ENCODE results near the gene ARNT2. TPM values are rescaled to one million over a fixed set of nuclear protein-coding genes. Genes with fewer than 3 reads are reported as not detected.

ARNT2 gene
- total and polyA plus RNA-seq, 4 experiments from 2014 or later, result not detected

DNA sequence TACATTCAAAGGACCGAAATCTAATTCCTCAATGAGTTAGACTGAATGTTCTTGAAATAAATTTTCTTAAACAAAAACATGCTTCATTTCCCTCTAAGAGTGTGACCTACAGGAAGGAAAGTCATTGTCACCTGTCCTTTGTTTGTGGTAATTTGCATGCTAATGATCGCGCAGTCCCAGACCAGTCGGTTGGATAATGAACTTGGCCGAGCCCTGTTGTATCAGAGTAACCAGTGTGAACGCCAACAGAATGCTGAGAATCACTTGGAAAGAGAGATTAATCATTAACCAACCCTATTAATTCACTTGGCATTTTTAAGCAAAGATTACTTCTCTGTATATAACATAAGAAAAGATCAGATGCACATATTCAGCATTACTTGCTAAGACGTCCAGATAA lies 8.1 kb upstream of the ARNT2 start:
- CTCF ChIA-PET (ENCODE audit: partially characterized antibody), result no interaction called here

DNA sequence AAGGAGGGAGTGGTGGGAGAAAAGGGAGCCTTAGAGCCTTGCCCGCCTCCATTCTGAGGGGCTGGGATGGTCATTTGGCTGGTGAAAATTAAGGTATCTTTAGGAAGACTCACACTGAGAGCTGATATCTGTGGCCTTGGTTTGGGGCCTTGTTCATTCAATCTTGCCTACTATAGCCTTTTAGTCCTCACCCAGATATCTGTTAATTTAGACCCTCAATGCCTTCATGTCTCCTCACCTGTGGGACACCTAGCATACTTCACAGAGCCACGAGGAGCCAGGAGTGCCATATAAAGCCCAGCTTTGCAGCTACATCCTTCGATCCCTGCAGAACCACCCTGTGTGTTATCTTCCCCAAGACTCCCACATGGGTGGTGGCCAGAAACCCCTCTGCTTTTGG lies 4.7 kb upstream of the ARNT2 start:
- no peaks in the 10 kb centered on the region for H3K36me3 Mint-ChIP-seq
- H3K27ac ChIP-seq (ENCODE audit: low read depth, low read length), result no peak overlapping the region
- H3K4me1 ChIP-seq (ENCODE audit: insufficient read depth, low read length), result no peaks in the 10 kb centered on the region
- intact Hi-C loops (cut with micrococcal nuclease), result no loop called here
- H3K27ac Mint-ChIP-seq, result no peak overlapping the region
- no peak for DNase-seq
- H3K27me3 Mint-ChIP-seq, result peaks cover 38 to 44% of the 10 kb centered on the region in 2 donors
- POLR2A ChIA-PET (ENCODE audit: partially characterized antibody), result no interaction called here
- no peak overlapping the region for H3K4me3 ChIP-seq (ENCODE audit: low read length in 2 of 2)
- H3K4me1 Mint-ChIP-seq, result no peaks in the 10 kb centered on the region
- CTCF ChIA-PET (ENCODE audit: partially characterized antibody), result interaction anchor here (0.7 kb wide), 1 partner anchor 11 kb away, joined by 3 read pairs; no protein-coding TSS in a partner anchor
- H3K36me3 ChIP-seq (ENCODE audit: insufficient read depth, low read length), result no peaks in the 10 kb centered on the region
- no peaks in the 10 kb centered on the region for H3K9me3 Mint-ChIP-seq
- H3K9me3 ChIP-seq (ENCODE audit: control insufficient read depth in 1 of 2, low read length in 2 of 2), result no peaks in the 10 kb centered on the region
- peaks cover 9% of the 10 kb centered on the region for H3K27me3 ChIP-seq (ENCODE audit: insufficient read depth, low read length)
- H3K4me3 Mint-ChIP-seq, result no peak overlapping the region

More for the DNA sequence above, 8.1 kb upstream of the ARNT2 start:
- Mint-ChIP-seq H3K27me3 (peaks cover 21 to 27% of the 10 kb centered on the region in 2 donors), H3K36me3 (no peaks in the 10 kb centered on the region), H3K4me1 (no peaks in the 10 kb centered on the region), H3K4me3 (no peak overlapping the region), H3K27ac (no peak overlapping the region), H3K9me3 (no peaks in the 10 kb centered on the region)
- H3K36me3 ChIP-seq (ENCODE audit: insufficient read depth, low read length), result no peaks in the 10 kb centered on the region
- DNase-seq, result no peak
- H3K4me3 ChIP-seq (ENCODE audit: low read length in 2 of 2), result no peak overlapping the region
- H3K27me3 ChIP-seq (ENCODE audit: insufficient read depth, low read length), result no peaks in the 10 kb centered on the region
- H3K4me1 ChIP-seq (ENCODE audit: insufficient read depth, low read length), result no peaks in the 10 kb centered on the region
- intact Hi-C loops (cut with micrococcal nuclease), result no loop called here
- no peak overlapping the region for H3K27ac ChIP-seq (ENCODE audit: low read depth, low read length)
- no peaks in the 10 kb centered on the region for H3K9me3 ChIP-seq (ENCODE audit: control insufficient read depth in 1 of 2, low read length in 2 of 2)
- POLR2A ChIA-PET (ENCODE audit: partially characterized antibody), result no interaction called here

DNA sequence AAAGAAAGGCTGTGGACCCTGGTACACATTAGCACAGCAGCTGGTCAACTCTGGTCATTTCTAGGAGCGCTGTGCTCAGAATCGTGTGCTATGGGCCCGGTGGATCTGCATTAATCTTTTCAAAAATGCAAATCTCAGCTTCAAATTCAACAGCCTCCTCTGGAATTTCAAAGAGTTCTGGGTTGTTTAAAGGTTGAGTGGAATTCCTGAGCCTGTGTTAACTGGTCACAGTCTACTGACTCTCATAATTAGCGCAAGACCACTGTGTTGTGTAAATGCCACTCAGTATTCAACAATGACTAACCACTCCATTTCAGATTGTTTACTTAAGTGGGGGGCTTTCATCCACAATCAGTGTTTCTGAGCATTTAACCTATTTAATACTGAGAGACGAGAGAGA lies 2.7 kb upstream of the ARNT2 start:
- intact Hi-C loops (cut with micrococcal nuclease), result no loop called here
- peaks cover 48 to 51% of the 10 kb centered on the region in 2 donors for H3K27me3 Mint-ChIP-seq
- CTCF ChIA-PET (ENCODE audit: partially characterized antibody), result no interaction called here
- H3K27ac ChIP-seq (ENCODE audit: low read depth, low read length), result no peak overlapping the region
- H3K9me3 Mint-ChIP-seq, result no peaks in the 10 kb centered on the region
- peaks cover 0 to 10% (median 5%) of the 10 kb centered on the region in 4 donors for H3K4me1 Mint-ChIP-seq
- H3K36me3 Mint-ChIP-seq, result no peaks in the 10 kb centered on the region
- H3K27ac Mint-ChIP-seq, result no peak overlapping the region
- no peak overlapping the region for H3K4me3 Mint-ChIP-seq
- H3K36me3 ChIP-seq (ENCODE audit: insufficient read depth, low read length), result no peaks in the 10 kb centered on the region
- POLR2A ChIA-PET (ENCODE audit: partially characterized antibody), result no interaction called here
- H3K4me1 ChIP-seq (ENCODE audit: insufficient read depth, low read length), result no peaks in the 10 kb centered on the region
- H3K27me3 ChIP-seq (ENCODE audit: insufficient read depth, low read length), result peaks cover 9% of the 10 kb centered on the region
- DNase-seq, result no peak
- no peaks in the 10 kb centered on the region for H3K9me3 ChIP-seq (ENCODE audit: control insufficient read depth in 1 of 2, low read length in 2 of 2)
- H3K4me3 ChIP-seq (ENCODE audit: low read length in 2 of 2), result no peak overlapping the region

DNA sequence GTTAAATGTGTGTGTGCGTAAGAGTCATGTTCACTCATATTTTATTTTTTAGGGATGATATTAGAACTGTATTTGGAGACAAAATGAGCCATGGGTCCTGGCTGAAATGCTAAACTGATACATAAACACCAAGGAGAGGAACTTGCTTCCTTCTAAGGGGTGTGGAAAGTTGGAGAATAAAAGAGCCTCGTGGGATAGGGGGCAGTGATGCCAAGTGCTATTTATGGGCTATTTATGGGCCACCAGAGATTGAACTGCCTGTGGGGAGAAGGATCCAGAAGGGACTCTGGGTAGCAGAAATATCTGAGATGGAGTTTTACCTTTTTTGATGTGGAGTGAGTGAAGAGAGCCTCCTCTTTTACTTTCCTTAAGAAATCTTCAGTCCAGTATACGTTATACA lies 1.8 kb upstream of the ARNT2 start:
- CTCF ChIA-PET (ENCODE audit: partially characterized antibody), result no interaction called here
- POLR2A ChIA-PET (ENCODE audit: partially characterized antibody), result no interaction called here
- peak overlapping the region in 1 of 8 donors; percentile 2 for H3K4me3 Mint-ChIP-seq

DNA sequence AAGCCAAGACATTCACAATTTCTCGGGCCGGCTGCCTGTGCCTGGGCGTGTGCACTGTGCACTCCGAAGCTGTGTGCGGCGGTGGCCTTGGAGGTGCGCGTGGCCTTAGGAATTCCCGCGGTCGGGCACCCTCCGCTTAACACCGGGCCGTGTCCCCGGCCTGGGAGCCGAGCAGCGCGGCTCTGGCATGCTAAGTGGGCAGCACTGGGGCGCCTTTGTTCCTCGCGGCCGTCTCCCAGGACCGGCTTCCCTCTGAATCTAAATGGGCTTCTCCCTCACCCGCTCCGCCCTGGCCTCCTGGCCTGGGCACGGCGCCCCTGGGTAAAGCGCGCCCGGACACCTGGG lies 498 bp upstream of the ARNT2 start:
- Histone ChIP-seq H3K36me3 (ENCODE audit: insufficient read depth, low read length) (no peaks in the 10 kb centered on the region), H3K9me3 (ENCODE audit: control insufficient read depth in 1 of 2, low read length in 2 of 2) (no peaks in the 10 kb centered on the region), H3K27ac (ENCODE audit: low read depth, low read length) (no peak overlapping the region), H3K4me1 (ENCODE audit: insufficient read depth, low read length) (no peaks in the 10 kb centered on the region), H3K4me3 (ENCODE audit: low read length in 2 of 2) (no peak overlapping the region), H3K27me3 (ENCODE audit: insufficient read depth, low read length) (peaks cover 9% of the 10 kb centered on the region)
- peaks cover 0 to 10% (median 5%) of the 10 kb centered on the region in 4 donors for H3K4me1 Mint-ChIP-seq
- no peak overlapping the region for H3K27ac Mint-ChIP-seq
- no peak for DNase-seq
- peaks cover 0 to 2% (median 0%) of the 10 kb centered on the region in 8 donors for H3K9me3 Mint-ChIP-seq
- POLR2A ChIA-PET (ENCODE audit: partially characterized antibody), result no interaction called here
- intact Hi-C loops (cut with micrococcal nuclease), result no loop called here
- peak overlapping the region in 1 of 8 donors; percentile 13 for H3K4me3 Mint-ChIP-seq
- peaks cover 58 to 61% of the 10 kb centered on the region in 2 donors for H3K27me3 Mint-ChIP-seq
- CTCF ChIA-PET (ENCODE audit: partially characterized antibody), result no interaction called here
- no peaks in the 10 kb centered on the region for H3K36me3 Mint-ChIP-seq

More for the DNA sequence above, 1.8 kb upstream of the ARNT2 start:
- H3K4me1 ChIP-seq (ENCODE audit: insufficient read depth, low read length), result no peaks in the 10 kb centered on the region
- intact Hi-C loops (cut with micrococcal nuclease), result no loop called here
- H3K9me3 ChIP-seq (ENCODE audit: control insufficient read depth in 1 of 2, low read length in 2 of 2), result no peaks in the 10 kb centered on the region
- peaks cover 0 to 10% (median 5%) of the 10 kb centered on the region in 4 donors for H3K4me1 Mint-ChIP-seq
- H3K27me3 ChIP-seq (ENCODE audit: insufficient read depth, low read length), result peaks cover 9% of the 10 kb centered on the region
- H3K27me3 Mint-ChIP-seq, result peaks cover 50 to 58% of the 10 kb centered on the region in 2 donors
- DNase-seq, result no peak
- H3K9me3 Mint-ChIP-seq, result no peaks in the 10 kb centered on the region
- no peak overlapping the region for H3K4me3 ChIP-seq (ENCODE audit: low read length in 2 of 2)
- no peak overlapping the region for H3K27ac ChIP-seq (ENCODE audit: low read depth, low read length)
- no peaks in the 10 kb centered on the region for H3K36me3 Mint-ChIP-seq
- no peaks in the 10 kb centered on the region for H3K36me3 ChIP-seq (ENCODE audit: insufficient read depth, low read length)
- no peak overlapping the region for H3K27ac Mint-ChIP-seq

DNA sequence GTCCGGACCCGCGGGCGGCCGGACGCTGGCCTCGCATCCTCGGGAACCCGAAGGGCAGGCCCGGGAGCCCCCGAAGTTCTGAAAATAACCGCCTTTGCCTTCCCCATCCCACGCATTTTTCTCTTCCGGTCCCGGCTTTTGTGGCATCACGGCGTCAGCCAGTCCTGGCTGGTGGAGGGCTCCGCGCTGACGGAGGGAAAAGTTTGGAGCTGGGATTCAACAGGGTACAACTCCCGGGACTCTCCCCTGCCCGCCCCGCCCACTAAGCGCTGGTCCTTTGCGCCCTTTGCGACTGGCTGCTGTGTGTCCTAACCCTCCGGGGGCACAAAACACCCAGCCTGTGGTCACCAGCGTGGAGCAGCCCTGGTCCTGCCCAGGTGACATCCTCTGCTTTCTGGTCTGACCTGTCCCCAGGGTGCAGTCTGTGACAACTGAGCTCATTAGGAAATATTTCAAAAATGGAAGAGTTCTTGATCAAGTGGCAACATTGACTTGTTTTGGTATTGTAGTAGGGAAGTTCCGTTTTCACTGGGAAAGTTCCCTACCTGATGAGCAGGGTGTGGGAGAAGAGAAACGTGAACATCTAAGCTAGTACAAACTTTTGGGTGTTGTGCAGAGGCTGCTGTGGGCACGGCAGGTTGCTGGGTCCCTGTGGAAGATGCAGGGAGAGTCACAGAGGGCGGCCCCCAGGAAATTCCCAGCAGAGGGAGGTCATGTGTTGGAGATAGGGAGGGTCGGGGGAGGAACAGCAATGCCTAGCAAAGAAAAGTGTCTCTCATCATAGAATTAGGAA lies 775 bp downstream of the ARNT2 start:
- H3K27ac ChIP-seq (ENCODE audit: low read depth, low read length), result no peak overlapping the region
- ChIA-PET POLR2A (ENCODE audit: partially characterized antibody) (no interaction called here), CTCF (ENCODE audit: partially characterized antibody) (no interaction called here)
- no peaks in the 10 kb centered on the region for H3K36me3 ChIP-seq (ENCODE audit: insufficient read depth, low read length)
- no peaks in the 10 kb centered on the region for H3K9me3 ChIP-seq (ENCODE audit: control insufficient read depth in 1 of 2, low read length in 2 of 2)
- H3K27ac Mint-ChIP-seq, result no peak overlapping the region
- no peak for DNase-seq
- no peak overlapping the region for H3K4me3 ChIP-seq (ENCODE audit: low read length in 2 of 2)
- no peaks in the 10 kb centered on the region for H3K4me1 ChIP-seq (ENCODE audit: insufficient read depth, low read length)
- intact Hi-C loops (cut with micrococcal nuclease), result no loop called here
- peaks cover 53 to 58% of the 10 kb centered on the region in 2 donors for H3K27me3 Mint-ChIP-seq
- H3K36me3 Mint-ChIP-seq, result no peaks in the 10 kb centered on the region
- H3K4me3 Mint-ChIP-seq, result peak overlapping the region in 6 of 8 donors; percentile 7 to 53 (median 42)
- peaks cover 0 to 2% (median 0%) of the 10 kb centered on the region in 8 donors for H3K9me3 Mint-ChIP-seq
- H3K27me3 ChIP-seq (ENCODE audit: insufficient read depth, low read length), result peaks cover 9% of the 10 kb centered on the region
- peaks cover 0 to 10% (median 5%) of the 10 kb centered on the region in 4 donors for H3K4me1 Mint-ChIP-seq

DNA sequence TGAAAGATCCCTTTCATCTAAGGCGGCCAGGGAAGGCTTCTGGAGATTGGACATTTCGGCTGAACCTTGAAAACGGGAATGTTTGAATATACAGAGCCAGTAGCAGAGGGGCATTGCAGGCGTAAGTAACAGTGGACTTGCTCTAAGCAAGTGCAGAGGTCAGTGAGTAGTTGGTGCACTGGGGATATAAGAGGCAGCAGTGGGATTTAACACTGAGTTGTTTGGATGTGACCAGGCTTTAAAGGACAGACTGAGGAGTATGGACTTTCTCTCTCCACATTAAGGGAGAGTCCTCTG lies 1.3 kb downstream of the ARNT2 start:
- Mint-ChIP-seq H3K4me3 (peak overlapping the region in 1 of 8 donors; percentile 53), H3K36me3 (no peaks in the 10 kb centered on the region), H3K4me1 (peaks cover 0 to 10% (median 5%) of the 10 kb centered on the region in 4 donors), H3K27ac (no peak overlapping the region), H3K27me3 (peaks cover 48 to 58% of the 10 kb centered on the region in 2 donors), H3K9me3 (peaks cover 0 to 2% (median 0%) of the 10 kb centered on the region in 8 donors)
- no peaks in the 10 kb centered on the region for H3K9me3 ChIP-seq (ENCODE audit: control insufficient read depth in 1 of 2, low read length in 2 of 2)
- ChIA-PET POLR2A (ENCODE audit: partially characterized antibody) (no interaction called here), CTCF (ENCODE audit: partially characterized antibody) (no interaction called here)
- H3K27me3 ChIP-seq (ENCODE audit: insufficient read depth, low read length), result peaks cover 9% of the 10 kb centered on the region
- H3K36me3 ChIP-seq (ENCODE audit: insufficient read depth, low read length), result no peaks in the 10 kb centered on the region
- no peak overlapping the region for H3K27ac ChIP-seq (ENCODE audit: low read depth, low read length)
- intact Hi-C loops (cut with micrococcal nuclease), result no loop called here
- H3K4me1 ChIP-seq (ENCODE audit: insufficient read depth, low read length), result no peaks in the 10 kb centered on the region
- H3K4me3 ChIP-seq (ENCODE audit: low read length in 2 of 2), result no peak overlapping the region
- DNase-seq, result no peak
